Activated naive CD8-positive, alpha-beta T cell treated with anti-CD3 and anti-CD28 coated beads for 36 hours (primary cell): Measurements from ENCODE around the gene CHMP1B. TPM values are rescaled to one million over a fixed set of nuclear protein-coding genes. Genes with fewer than 3 reads are reported as not detected.
"Not testable (repeated sequence)": the region's sequence is repeated elsewhere in the genome, so short reads cannot be mapped to it uniquely, and the experiment has no call there.

Source experiments
- DNase-seq: peaks from one replicate; pipeline ENCODE4 v3.0.0; 2021
- H3K27ac Mint-ChIP-seq: one replicate; pipeline ENCODE4 v1.8.0; 2022; ENCODE audit warnings: mild to moderate bottlenecking, moderate library complexity, mixed read lengths
- H3K27me3 Mint-ChIP-seq: one replicate; pipeline ENCODE4 v1.8.0; 2022; ENCODE audit warnings: mild to moderate bottlenecking, mixed read lengths
- H3K36me3 Mint-ChIP-seq: one replicate; pipeline ENCODE4 v1.8.0; 2021; ENCODE audit warnings: mild to moderate bottlenecking, mixed read lengths
- H3K4me1 Mint-ChIP-seq: one replicate; pipeline ENCODE4 v1.8.0; 2021; ENCODE audit warnings: mixed read lengths
- H3K4me3 Mint-ChIP-seq: one replicate; pipeline ENCODE4 v1.8.0; 2022; ENCODE audit warnings: mild to moderate bottlenecking, moderate library complexity, mixed read lengths
- H3K9me3 Mint-ChIP-seq: one replicate; pipeline ENCODE4 v1.8.0; 2022; ENCODE audit warnings: mixed read lengths
- total RNA-seq, 2 experiments: library from RNA; stranded (reverse); gene quantifications; one replicate each; pipeline ENCODE4 v1.2.3, GENCODE V29; 2021

Gene CHMP1B
- total RNA-seq, 2 experiments from 2014 or later: 22.8 to 23.0 TPM

DNA sequence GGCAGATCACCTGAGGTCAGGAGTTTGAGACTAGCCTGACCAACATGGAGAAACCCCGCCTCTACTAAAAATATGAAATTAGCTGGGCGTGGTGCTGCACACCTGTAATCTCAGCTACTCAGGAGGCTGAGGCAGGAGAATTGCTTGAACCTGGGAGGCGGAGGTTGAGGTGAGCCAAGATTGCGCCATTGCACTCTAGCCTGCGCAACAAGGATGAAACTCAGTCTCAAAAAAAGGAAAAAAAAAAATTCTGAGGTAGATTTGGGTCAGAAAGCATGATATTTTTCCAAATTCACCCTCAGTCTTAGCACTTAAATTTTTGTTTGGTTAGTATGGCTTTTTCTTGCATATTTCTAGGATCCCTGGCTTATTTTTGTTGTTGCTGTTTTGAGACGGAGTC lies 3.3 kb downstream of the CHMP1B start:
- H3K9me3 Mint-ChIP-seq, H3K4me3 Mint-ChIP-seq, DNase-seq, H3K27me3 Mint-ChIP-seq, H3K36me3 Mint-ChIP-seq: not testable (repeated sequence)
- H3K4me1 Mint-ChIP-seq: peaks cover 37% of the 10 kb centered on the region
- H3K27ac Mint-ChIP-seq: peak overlapping the region; percentile 58

DNA sequence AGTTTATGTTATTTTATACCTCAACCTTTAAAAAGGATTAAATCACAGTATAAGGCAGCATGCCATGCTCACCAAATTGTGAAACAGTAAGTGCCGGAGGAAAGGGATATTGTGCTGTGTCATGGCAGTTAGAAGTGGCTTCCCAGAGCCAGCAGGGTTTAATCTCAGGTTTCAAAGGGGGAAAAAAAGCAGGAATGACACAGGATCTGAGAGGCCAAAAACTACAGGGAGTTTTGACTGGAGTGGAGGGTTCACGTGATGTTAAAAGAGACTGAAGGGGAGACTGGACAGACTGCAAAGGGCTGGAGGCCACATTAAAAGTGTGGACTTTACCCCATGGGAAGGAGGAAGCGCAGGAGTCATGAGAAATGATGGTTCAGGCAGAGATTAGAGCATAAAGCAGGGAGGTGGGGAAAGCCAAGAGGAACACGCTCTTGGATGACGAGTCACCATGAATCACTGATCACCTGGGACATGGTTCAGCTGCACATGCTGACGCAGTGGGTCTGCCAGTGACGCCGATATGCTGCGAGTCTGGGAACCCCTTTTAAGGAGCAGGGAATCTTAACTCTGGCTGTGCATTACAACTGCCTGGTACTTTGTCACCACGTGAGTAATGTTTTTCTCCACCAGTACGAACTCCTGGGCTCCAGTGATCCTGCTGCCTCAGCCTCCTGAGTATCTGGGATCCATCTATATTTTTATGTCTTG lies 6.1 kb downstream of the CHMP1B start:
- no peak overlapping the region for H3K27ac Mint-ChIP-seq
- H3K9me3 Mint-ChIP-seq: no peaks in the 10 kb centered on the region
- no peaks in the 10 kb centered on the region for H3K36me3 Mint-ChIP-seq
- no peak for DNase-seq
- H3K27me3 Mint-ChIP-seq: no peaks in the 10 kb centered on the region
- no peak overlapping the region for H3K4me3 Mint-ChIP-seq
- peaks cover 27% of the 10 kb centered on the region for H3K4me1 Mint-ChIP-seq

DNA sequence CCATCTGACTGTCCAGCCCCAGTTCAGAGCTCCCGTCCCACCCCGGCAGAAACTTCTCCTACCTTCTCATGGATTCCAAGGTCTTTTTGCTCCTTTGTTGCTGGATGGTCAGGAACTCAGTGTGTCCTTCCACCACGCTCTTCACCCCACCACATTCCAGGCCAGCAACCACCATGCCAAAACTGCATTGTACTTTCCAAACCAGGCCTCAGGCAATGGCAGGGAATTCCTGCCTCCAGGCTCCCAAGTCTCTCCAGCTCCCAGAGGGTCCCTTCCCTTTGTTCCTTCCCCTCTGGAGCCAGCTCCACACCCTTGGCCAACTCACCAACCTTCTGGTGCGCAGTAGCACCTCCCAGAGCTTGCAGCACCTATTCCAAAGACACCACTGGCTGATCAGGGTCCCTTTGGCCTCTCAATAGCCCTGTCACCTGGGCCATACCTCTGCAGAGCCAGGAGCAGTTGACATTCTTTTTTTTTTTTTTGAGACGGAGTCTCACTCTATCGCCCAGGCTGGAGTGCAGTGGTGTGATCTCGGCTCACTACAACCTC lies 8.1 kb downstream of the CHMP1B start:
- no peak overlapping the region for H3K4me3 Mint-ChIP-seq
- no peaks in the 10 kb centered on the region for H3K27me3 Mint-ChIP-seq
- H3K9me3 Mint-ChIP-seq: no peaks in the 10 kb centered on the region
- no peak for DNase-seq
- H3K4me1 Mint-ChIP-seq: peaks cover 13% of the 10 kb centered on the region
- no peak overlapping the region for H3K27ac Mint-ChIP-seq
- H3K36me3 Mint-ChIP-seq: no peaks in the 10 kb centered on the region

DNA sequence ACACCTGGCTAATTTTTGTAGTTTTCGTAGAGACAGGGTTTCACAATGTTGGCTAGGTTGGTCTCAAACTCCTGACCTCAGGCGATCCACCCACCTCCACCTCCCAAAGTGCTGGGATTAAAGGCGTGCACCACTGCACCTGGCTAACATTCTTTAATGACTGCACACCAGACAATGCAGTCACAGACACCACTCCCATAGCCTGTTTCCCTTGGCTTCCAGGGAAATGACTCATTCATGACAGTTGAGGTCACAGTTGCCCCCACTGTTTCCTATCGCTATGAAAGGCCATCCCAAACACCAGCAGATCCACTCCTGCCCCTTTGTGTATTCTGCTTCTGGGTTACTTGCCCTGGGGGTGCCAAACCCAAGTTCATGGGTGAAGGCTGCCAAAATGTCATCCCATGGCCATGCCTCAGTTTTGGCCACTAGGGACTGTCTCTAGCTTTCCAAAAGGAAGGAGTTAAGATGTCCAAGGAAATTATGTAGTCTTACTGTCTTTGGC lies 8.7 kb downstream of the CHMP1B start:
- no peak for DNase-seq
- no peak overlapping the region for H3K27ac Mint-ChIP-seq
- peaks cover 13% of the 10 kb centered on the region for H3K4me1 Mint-ChIP-seq
- no peaks in the 10 kb centered on the region for H3K36me3 Mint-ChIP-seq
- H3K27me3 Mint-ChIP-seq: no peaks in the 10 kb centered on the region
- H3K4me3 Mint-ChIP-seq: no peak overlapping the region
- H3K9me3 Mint-ChIP-seq: no peaks in the 10 kb centered on the region

DNA sequence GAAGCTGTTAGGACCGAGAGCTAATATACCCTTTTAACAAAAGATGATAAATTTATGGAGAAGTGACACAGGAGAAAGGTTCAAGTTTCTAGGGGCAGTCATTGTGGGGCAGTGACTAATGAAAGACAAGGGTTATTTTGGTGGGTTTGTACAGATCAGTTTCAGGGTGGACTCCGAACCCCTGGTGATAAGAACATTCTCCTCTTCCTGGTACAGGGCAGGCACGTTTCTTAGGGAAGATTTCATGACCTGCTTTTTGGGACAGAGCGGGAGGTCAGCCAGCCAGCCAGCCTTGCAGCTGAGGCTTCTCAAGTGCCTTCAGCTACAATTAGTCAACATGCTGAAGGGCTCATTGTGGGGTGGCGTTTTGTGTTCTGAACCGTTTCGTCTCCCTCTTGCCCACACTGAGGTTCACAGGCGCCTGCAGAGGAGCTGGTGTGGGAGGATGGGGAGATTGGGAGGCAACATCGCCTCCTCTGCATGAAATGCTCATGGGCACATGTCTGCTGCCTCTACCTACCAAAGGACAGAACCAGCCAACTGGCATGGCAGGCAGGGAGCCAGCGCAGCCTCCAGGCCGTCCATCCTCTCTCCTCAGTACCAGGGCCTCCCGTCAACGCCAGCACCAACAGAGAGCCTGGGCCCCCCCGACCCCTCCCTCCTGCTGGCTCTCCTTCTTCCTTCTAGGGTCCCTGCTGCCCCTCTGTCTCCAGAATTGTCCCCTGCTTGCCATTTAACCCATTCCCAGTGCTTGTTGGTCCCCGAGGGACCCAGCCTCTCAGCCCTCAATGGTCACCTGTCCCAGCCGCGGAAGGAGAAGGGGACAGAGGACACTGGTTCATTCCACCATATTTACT lies 9.6 kb downstream of the CHMP1B start:
- Mint-ChIP-seq H3K9me3 (no peaks in the 10 kb centered on the region), H3K27ac (no peak overlapping the region), H3K4me3 (no peak overlapping the region), H3K4me1 (peaks cover 10% of the 10 kb centered on the region), H3K27me3 (no peaks in the 10 kb centered on the region), H3K36me3 (no peaks in the 10 kb centered on the region)
- DNase-seq: no peak

DNA sequence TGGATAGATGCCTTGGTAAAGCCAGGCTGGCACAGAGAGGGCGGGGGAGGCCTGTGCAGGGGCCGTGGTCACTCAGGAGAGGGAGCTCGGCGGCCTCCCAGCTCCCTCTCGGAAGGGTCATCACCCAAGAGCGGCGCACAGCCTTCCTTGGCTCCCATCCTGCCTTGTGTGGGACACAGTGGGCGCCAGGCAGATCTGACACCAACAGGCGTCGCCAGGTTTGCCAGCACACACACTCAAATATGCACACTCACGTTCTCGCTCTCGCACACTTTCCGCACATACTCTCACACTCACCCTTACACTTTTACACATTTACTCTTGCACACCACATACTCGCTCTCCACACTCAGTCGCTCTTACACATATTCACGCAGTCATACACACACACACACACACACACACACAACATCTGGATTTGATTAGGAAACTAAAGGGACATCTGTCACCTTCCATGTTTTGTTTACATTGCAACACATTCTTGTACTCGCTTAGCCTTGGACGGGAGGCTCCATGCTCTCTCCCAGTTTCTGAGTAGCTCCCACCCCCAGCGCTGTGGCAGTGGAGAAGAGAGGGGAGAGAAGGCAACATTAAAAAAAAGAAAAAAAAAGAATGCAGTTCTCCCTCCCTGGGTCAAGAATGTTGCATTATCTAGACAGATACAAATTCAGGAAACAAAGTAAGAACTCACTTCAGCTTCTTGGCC lies 10.5 kb downstream of the CHMP1B start:
- Mint-ChIP-seq H3K27me3 (no peaks in the 10 kb centered on the region), H3K4me3 (no peak overlapping the region), H3K27ac (no peak overlapping the region), H3K4me1 (peaks cover 10% of the 10 kb centered on the region), H3K36me3 (no peaks in the 10 kb centered on the region), H3K9me3 (no peaks in the 10 kb centered on the region)
- DNase-seq: no peak

DNA sequence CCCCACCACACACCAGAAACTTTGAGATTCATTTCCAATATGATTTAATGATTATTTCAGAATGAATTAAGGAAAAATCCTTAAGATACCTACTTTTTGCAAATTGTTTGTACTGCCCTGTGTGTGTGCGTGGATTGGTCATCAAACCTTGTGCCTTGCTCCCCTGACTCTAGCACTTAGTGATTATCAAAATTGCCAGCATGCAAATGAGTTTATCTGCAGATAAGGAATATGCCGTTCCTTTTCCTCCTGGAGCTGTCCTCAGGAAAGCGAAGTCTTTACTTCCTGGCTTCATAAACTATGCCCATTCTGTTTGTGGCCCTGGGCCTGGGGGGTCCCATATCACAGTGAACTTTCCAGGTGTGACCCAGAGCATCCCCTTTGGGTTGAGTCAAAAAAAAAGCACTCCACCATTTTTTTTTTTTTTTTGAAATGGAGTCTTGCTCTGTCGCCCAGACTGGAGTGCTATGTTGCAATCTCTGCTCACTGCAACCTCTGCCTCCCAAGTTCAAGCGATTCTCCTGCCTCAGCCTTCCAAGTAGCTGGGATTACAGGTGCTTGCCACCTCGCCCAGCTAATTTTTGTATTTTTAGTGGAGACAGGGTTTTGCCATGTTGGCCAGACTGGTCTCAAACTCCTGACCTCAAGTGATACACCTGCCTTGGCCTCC lies 11.4 kb downstream of the CHMP1B start:
- Mint-ChIP-seq H3K27me3 (no peaks in the 10 kb centered on the region), H3K4me1 (peaks cover 10% of the 10 kb centered on the region), H3K36me3 (no peaks in the 10 kb centered on the region), H3K4me3 (no peak overlapping the region), H3K27ac (no peak overlapping the region), H3K9me3 (no peaks in the 10 kb centered on the region)
- DNase-seq: no peak

DNA sequence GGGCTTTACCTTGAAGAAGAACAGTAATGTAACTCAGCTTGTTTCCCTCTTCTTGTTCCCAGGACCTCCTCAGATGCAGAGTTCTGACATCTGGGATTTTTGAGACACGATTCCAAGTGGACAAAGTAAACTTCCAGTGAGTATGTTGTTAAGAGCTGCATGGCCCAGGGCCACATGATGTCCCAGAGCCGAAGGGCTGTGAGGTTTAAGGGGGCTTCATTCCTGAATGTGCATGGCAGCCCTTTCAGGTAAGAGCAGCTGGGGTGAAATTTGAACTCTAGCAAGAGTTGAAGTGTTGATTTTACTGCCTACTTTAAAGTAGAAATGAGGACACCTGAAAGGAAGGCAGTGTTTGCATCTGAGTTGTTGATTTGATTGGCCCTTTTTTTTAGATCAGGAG lies 13.3 kb downstream of the CHMP1B start:
- no peak overlapping the region for H3K27ac Mint-ChIP-seq
- peaks cover 6% of the 10 kb centered on the region for H3K4me1 Mint-ChIP-seq
- no peaks in the 10 kb centered on the region for H3K9me3 Mint-ChIP-seq
- no peak overlapping the region for H3K4me3 Mint-ChIP-seq
- no peak for DNase-seq
- H3K27me3 Mint-ChIP-seq: no peaks in the 10 kb centered on the region
- H3K36me3 Mint-ChIP-seq: no peaks in the 10 kb centered on the region

DNA sequence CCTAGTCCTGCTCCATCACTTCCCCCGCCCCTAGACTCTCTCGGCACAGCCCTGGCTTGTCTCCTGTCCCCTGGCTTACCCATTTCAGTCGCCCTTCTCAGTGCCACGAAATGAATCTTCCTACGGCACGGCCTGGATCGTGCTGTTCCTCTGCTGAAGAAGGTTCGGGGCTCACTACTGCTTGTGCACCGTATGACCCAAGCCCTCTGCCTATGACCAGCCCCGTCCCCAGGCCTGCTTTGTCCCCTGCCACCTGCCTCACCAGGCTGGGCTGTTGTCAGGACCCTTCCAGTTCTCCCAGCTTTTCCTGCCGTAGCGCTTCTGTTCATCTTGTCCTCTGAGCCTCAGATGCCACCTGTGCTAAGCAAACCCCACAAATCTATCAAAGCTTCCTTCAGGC lies 13.9 kb downstream of the CHMP1B start:
- no peak overlapping the region for H3K27ac Mint-ChIP-seq
- H3K4me1 Mint-ChIP-seq: peaks cover 3% of the 10 kb centered on the region
- no peak overlapping the region for H3K4me3 Mint-ChIP-seq
- DNase-seq: no peak
- H3K36me3 Mint-ChIP-seq: no peaks in the 10 kb centered on the region
- no peaks in the 10 kb centered on the region for H3K9me3 Mint-ChIP-seq
- H3K27me3 Mint-ChIP-seq: no peaks in the 10 kb centered on the region

DNA sequence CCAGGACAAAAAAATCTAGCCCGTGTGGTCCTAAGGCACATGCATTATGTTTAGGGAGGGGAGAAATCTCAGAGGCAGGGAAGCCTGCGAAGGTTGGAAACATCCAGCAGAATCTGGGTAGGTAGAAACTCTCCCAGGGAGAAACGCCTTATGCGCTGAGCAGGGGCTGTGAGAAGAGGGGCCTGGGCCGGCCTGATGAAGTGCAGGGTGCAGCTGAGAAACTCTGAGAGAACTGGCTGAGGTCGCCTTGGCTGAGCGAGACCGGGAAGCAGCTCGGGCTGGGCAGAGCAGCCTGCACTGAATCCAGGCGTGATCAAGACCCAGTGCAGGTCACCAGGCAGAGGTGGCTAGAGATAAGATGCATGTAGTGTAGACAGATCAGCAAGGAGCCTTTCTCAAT lies 15.1 kb downstream of the CHMP1B start:
- Mint-ChIP-seq H3K27ac (no peak overlapping the region), H3K36me3 (no peaks in the 10 kb centered on the region), H3K4me3 (no peak overlapping the region), H3K4me1 (no peaks in the 10 kb centered on the region), H3K27me3 (no peaks in the 10 kb centered on the region), H3K9me3 (no peaks in the 10 kb centered on the region)
- DNase-seq: no peak

DNA sequence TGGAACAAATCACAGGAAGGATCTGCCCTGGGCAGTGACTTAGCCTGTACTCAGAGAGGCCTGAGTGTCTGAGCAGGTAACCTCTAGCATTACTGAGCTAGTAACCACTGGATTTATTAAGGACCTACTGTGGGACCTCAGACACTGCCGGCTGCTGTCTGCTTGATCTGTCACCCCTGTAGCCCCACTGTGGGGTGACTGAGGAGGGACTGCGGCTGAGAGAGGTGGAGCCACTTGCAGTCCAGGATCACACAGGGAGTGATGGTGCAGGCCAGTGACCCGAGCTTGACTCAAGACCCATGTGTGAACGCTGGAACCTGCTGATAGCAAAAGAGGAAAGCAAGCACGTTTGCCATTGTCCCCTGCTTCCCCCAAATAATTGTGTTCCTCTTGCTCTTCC lies 15.6 kb downstream of the CHMP1B start:
- Mint-ChIP-seq H3K4me1 (no peaks in the 10 kb centered on the region), H3K4me3 (no peak overlapping the region), H3K27me3 (no peaks in the 10 kb centered on the region), H3K9me3 (no peaks in the 10 kb centered on the region), H3K36me3 (no peaks in the 10 kb centered on the region), H3K27ac (no peak overlapping the region)
- no peak for DNase-seq

DNA sequence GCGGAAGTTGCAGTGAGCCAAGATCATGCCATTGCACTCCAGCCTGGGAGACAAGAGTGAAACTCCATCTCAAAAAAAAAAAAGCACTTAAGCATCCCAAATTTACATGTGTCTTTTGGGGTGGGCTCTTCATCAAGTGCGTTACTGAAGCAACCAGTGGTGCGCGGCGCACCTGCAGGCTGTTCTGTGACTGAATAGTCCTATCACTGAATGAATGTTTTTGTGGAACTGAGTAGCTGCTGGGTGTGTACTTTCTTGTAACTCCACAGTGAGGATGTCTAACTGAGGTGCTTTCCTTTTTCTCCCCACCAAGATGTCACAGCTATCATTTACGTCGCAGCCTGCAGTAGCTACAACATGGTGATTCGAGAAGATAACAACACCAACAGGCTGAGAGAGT lies 17.0 kb downstream of the CHMP1B start:
- H3K4me3 Mint-ChIP-seq: no peak overlapping the region
- no peaks in the 10 kb centered on the region for H3K9me3 Mint-ChIP-seq
- no peak overlapping the region for H3K27ac Mint-ChIP-seq
- no peaks in the 10 kb centered on the region for H3K27me3 Mint-ChIP-seq
- no peaks in the 10 kb centered on the region for H3K36me3 Mint-ChIP-seq
- no peak for DNase-seq
- peaks cover 4% of the 10 kb centered on the region for H3K4me1 Mint-ChIP-seq

DNA sequence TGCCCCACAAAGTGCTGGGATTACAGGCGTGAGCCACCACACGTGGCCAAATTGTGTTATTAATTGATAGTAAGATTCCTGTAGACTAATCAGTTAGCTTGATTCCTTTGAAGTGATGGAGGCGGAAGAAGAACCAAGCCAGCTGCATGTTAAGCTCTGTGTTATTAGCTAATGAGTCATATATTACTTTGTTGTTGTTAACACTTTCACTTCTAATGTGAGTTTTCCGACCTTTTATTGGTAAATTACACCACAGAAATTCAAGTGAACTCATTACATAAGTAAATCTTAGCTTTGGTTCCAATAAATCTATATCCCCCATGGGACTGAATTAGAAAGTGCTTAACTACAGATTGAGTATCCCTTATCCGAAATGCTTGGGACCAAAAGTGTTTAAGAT lies 20.3 kb downstream of the CHMP1B start:
- H3K27me3 Mint-ChIP-seq: no peaks in the 10 kb centered on the region
- no peak overlapping the region for H3K4me3 Mint-ChIP-seq
- peaks cover 1% of the 10 kb centered on the region for H3K36me3 Mint-ChIP-seq
- peaks cover 4% of the 10 kb centered on the region for H3K9me3 Mint-ChIP-seq
- DNase-seq: no peak
- peaks cover 4% of the 10 kb centered on the region for H3K4me1 Mint-ChIP-seq
- H3K27ac Mint-ChIP-seq: no peak overlapping the region

DNA sequence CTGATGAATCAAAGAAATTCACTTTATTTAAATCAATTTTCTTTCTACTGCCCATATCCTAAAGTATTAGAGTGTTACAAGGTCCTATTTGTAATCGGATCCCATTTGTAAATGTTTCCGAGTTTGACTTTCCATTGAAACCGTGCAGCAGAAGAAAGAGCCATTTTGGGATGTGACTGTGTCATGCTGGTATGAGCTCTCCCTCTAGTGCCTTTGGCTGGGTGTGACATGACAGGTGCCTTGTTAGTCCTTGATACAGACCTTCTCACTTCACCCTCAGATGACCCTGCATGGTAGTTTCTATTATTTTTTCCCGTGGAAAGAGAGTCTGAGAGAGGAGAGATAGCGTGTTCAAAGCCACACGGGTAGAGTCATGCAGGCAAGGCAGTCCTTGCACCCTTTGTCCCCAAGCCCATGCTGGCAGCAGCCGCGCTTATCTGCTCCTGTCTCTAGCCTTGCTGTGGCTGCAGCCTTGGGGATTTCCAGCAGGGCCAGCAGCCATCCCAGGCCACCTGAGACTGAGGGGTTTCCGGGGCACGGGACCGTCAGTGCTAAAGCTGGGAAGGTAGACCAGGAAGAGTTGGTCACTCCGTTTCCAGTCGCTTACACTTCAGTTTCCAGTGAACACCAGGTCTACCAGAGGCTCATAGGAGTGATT lies 21.4 kb downstream of the CHMP1B start:
- peaks cover 4% of the 10 kb centered on the region for H3K4me1 Mint-ChIP-seq
- H3K4me3 Mint-ChIP-seq: no peak overlapping the region
- peaks cover 1% of the 10 kb centered on the region for H3K36me3 Mint-ChIP-seq
- no peaks in the 10 kb centered on the region for H3K27me3 Mint-ChIP-seq
- DNase-seq: no peak
- H3K27ac Mint-ChIP-seq: no peak overlapping the region
- peaks cover 4% of the 10 kb centered on the region for H3K9me3 Mint-ChIP-seq
